Fibroblast of lung (primary cell): ENCODE data around the gene ANKS1B. TPM values are rescaled to one million over a fixed set of nuclear protein-coding genes. Genes with fewer than 3 reads are reported as not detected.
A peak's percentile ranks its signal among the peaks of the same experiment; 100 is the strongest.

Source experiments
- DNase-seq, 2 donors: peaks; one replicate each; pipeline versions ENCODE4 v3.0.0 to v3.0.0-alpha.2; 2010; ENCODE audit warnings: low read depth in 2 of 2
- H2AFZ ChIP-seq: 2 replicates; pipeline ENCODE4 v1.5.1; 2012; ENCODE audit warnings: low read length, control low read depth, inconsistent platforms
- H3K27ac ChIP-seq: 2 replicates; pipeline ENCODE4 v1.5.1; 2011; ENCODE audit warnings: low read length, control low read depth; ENCODE audit not compliant: insufficient read depth
- H3K27me3 ChIP-seq: 2 replicates; pipeline ENCODE4 v1.5.1; 2011; ENCODE audit warnings: mild to moderate bottlenecking, low read length; ENCODE audit not compliant: control insufficient read depth, insufficient read depth
- H3K36me3 ChIP-seq: 2 replicates; pipeline ENCODE4 v1.5.1; 2011; ENCODE audit warnings: low read length; ENCODE audit not compliant: control insufficient read depth, insufficient read depth
- H3K4me1 ChIP-seq: 2 replicates; pipeline ENCODE4 v1.5.1; 2011; ENCODE audit warnings: low read length; ENCODE audit not compliant: control insufficient read depth, insufficient read depth; ENCODE audit errors: extremely low read depth
- H3K4me2 ChIP-seq: 2 replicates; pipeline ENCODE4 v1.5.1; 2011; ENCODE audit warnings: low read length, control low read depth; ENCODE audit not compliant: insufficient read depth; ENCODE audit errors: extremely low read depth
- H3K4me3 ChIP-seq, 4 experiments: fragments of 200-600 bp in 1 of 4; sonication (generic) in 1 of 4; replicated peaks in 1 of 4; 2 replicates each; pipeline ENCODE4 v1.5.1; 2011 to 2016; ENCODE audit warnings: low read length in 4 of 4, low read depth in 3 of 4, mild to moderate bottlenecking in 3 of 4, control low read depth in 2 of 4, inconsistent platforms in 1 of 4, mixed read lengths in 1 of 4; ENCODE audit not compliant: insufficient read depth in 1 of 4; ENCODE audit errors: control extremely low read depth in 1 of 4
- H3K79me2 ChIP-seq: 2 replicates; pipeline ENCODE4 v1.5.1; 2012; ENCODE audit warnings: mild to moderate bottlenecking, low read length, inconsistent platforms; ENCODE audit not compliant: control insufficient read depth, insufficient read depth
- H3K9ac ChIP-seq: 2 replicates; pipeline ENCODE4 v1.5.1; 2011; ENCODE audit warnings: mild to moderate bottlenecking, low read length, control low read depth; ENCODE audit not compliant: insufficient read depth
- H3K9me3 ChIP-seq: 2 replicates; pipeline ENCODE4 v1.5.1; 2012; ENCODE audit warnings: low read depth, low read length; ENCODE audit not compliant: control insufficient read depth, insufficient read depth
- H4K20me1 ChIP-seq: 2 replicates; pipeline ENCODE4 v1.5.1; 2011; ENCODE audit warnings: low read length; ENCODE audit not compliant: control insufficient read depth, insufficient read depth; ENCODE audit errors: extremely low read depth
- EZH2 ChIP-seq: IDR thresholded peaks from 2 replicates; pipeline ENCODE4 v1.5.1; 2012; ENCODE audit warnings: low read length, control low read depth, mild to moderate bottlenecking; ENCODE audit errors: missing control alignments
- polyA plus RNA-seq, 2 donors: library from polyadenylated mRNA; depleted of rRNA in 1 of 2; stranded (reverse) in 1 of 2; unstranded in 1 of 2; fragments of >200 nt; gene quantifications; 2 replicates each; pipeline ENCODE4 v1.2.1, GENCODE V29; 2011 to 2012; ENCODE audit warnings: missing spikeins in 1 of 2
- total RNA-seq: library from RNA; depleted of rRNA; stranded (reverse); fragments of >200 nt; gene quantifications from 2 replicates; pipeline ENCODE4 v1.2.1, GENCODE V29; 2014
- TF ChIP-seq, protein P1 (sequence below), 2 donors: IDR thresholded peaks in 1 of 2; conservative IDR thresholded peaks in 1 of 2; 1 replicate in 1 of 2; 2 replicates in 1 of 2; pipeline ENCODE4 v1.5.1; 2011 to 2012; ENCODE audit warnings: low read length in 2 of 2, control low read depth in 1 of 2, inconsistent platforms in 1 of 2, low read depth in 1 of 2, mild to moderate bottlenecking in 1 of 2

ANKS1B gene
- total and polyA plus RNA-seq, 2 donors (not counting 1 experiment from before 2014, with no cell fraction given), result 0.11 to 0.83 TPM

DNA sequence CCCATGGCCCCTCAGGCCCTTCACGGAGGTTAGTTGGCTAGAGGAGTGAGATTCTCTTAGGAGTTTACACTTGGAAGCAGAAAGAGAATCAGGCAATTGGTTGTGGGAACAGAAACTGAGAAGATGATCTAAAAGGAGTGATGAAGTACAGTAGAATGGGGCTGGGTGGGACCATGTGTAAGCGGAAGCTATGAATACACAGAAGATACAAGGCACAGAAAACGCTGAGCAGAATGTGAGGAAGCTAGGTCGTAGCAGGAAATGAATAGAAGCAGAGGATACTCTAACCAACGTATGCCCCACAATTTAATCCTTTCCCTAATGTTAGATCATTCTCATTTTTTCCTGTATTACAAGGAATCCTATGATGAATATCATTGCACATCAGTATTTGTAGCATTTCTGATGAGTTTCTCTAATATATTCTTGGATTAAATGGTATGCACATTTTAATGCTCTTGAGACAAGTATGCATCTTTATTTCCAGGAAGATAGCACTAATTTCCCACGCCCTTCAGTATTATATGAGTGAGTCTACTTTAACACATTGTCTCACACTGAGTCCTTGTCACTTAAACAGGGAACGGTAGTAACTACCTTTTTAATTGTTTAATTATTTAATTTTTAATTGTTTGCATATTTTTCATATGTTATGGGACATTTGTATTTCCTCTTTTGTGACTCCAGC, 1066.4 kb downstream of the ANKS1B start:
- H3K27ac ChIP-seq, result no peak overlapping the region
- no peaks in the 10 kb centered on the region for H3K9me3 ChIP-seq
- no peak overlapping the region for H2AFZ ChIP-seq
- H3K27me3 ChIP-seq, result no peaks in the 10 kb centered on the region
- H3K4me2 ChIP-seq, result no peak overlapping the region
- no peaks in the 10 kb centered on the region for H4K20me1 ChIP-seq
- H3K4me3 ChIP-seq, result no peak overlapping the region
- no peak overlapping the region for H3K9ac ChIP-seq
- H3K36me3 ChIP-seq, result no peaks in the 10 kb centered on the region
- no peak for TF ChIP-seq EZH2
- TF ChIP-seq, protein P1, sequence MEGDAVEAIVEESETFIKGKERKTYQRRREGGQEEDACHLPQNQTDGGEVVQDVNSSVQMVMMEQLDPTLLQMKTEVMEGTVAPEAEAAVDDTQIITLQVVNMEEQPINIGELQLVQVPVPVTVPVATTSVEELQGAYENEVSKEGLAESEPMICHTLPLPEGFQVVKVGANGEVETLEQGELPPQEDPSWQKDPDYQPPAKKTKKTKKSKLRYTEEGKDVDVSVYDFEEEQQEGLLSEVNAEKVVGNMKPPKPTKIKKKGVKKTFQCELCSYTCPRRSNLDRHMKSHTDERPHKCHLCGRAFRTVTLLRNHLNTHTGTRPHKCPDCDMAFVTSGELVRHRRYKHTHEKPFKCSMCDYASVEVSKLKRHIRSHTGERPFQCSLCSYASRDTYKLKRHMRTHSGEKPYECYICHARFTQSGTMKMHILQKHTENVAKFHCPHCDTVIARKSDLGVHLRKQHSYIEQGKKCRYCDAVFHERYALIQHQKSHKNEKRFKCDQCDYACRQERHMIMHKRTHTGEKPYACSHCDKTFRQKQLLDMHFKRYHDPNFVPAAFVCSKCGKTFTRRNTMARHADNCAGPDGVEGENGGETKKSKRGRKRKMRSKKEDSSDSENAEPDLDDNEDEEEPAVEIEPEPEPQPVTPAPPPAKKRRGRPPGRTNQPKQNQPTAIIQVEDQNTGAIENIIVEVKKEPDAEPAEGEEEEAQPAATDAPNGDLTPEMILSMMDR (conservative IDR thresholded peaks at IDR 0.05 in 1 of 2, IDR thresholded peaks at IDR 0.05 in 1 of 2; ENCODE audit: low read depth in 1 of 2, low read length in 2 of 2), result no peak
- H3K4me1 ChIP-seq, result no peaks in the 10 kb centered on the region
- no peak for DNase-seq
- H3K79me2 ChIP-seq, result no peaks in the 10 kb centered on the region

DNA sequence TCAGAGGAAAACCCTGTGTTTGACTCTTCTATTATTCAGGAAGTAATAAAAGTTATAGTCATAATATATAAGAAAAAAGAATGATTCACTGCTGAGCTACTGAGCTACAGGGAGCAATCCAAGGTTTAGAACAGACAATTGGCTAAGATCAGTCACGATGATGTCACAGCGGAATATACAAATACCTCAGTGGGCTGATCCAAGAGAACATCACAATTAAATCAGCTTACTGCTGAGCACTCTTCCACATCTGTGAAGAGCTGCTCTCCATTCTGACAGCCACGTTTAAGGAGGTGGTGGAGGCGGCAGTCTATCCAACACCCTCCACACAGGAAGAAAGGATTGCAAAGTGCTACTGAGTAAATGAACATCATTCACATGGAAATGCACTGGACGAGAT, 1068.6 kb downstream of the ANKS1B start:
- Histone ChIP-seq H3K9ac (no peak overlapping the region), H3K4me2 (no peak overlapping the region), H4K20me1 (no peaks in the 10 kb centered on the region), H3K36me3 (no peaks in the 10 kb centered on the region), H3K9me3 (no peaks in the 10 kb centered on the region), H3K4me1 (no peaks in the 10 kb centered on the region), H3K27ac (no peak overlapping the region), H2AFZ (no peak overlapping the region), H3K27me3 (no peaks in the 10 kb centered on the region), H3K79me2 (no peaks in the 10 kb centered on the region), H3K4me3 (no peak overlapping the region)
- peak in 1 of 2 donors; percentile 33 for DNase-seq
- TF ChIP-seq, protein P1 (conservative IDR thresholded peaks at IDR 0.05 in 1 of 2, IDR thresholded peaks at IDR 0.05 in 1 of 2; ENCODE audit: low read depth in 1 of 2, low read length in 2 of 2), result no peak
- TF ChIP-seq EZH2, result no peak

DNA sequence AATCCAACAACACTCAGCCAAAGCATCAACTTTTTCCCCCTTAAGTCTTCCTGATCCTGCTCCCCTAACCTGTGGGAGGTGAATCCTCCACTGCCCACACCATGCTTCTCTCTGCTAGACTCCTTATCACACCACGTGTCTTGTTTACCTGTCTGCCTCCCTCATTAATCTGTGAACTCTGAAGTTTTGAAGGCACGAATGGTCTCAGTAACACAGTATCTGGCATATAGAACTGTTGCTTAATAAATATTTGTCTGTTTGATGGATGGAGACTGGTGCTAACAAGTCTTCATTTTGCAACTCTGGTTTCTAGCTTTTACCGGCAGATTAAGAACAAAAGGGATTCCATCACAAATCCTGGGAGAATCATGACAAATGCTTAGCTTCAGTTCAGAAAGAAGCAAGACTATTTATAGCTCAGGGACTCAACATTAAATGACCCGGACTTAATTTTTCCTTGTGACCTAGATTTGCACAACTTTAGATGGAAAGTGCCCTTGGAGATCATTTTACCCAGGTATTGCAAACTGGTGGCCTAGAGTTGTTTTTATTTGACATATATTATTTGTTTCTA, 1072.2 kb downstream of the ANKS1B start:
- Histone ChIP-seq H3K4me2 (no peak overlapping the region), H3K9me3 (no peaks in the 10 kb centered on the region), H3K4me3 (no peak overlapping the region), H3K27me3 (no peaks in the 10 kb centered on the region), H2AFZ (no peak overlapping the region), H4K20me1 (no peaks in the 10 kb centered on the region), H3K4me1 (no peaks in the 10 kb centered on the region), H3K9ac (no peak overlapping the region), H3K79me2 (no peaks in the 10 kb centered on the region), H3K36me3 (no peaks in the 10 kb centered on the region), H3K27ac (no peak overlapping the region)
- no peak for DNase-seq
- TF ChIP-seq, protein P1 (conservative IDR thresholded peaks at IDR 0.05 in 1 of 2, IDR thresholded peaks at IDR 0.05 in 1 of 2; ENCODE audit: low read depth in 1 of 2, low read length in 2 of 2), result no peak
- no peak for TF ChIP-seq EZH2
